Measurements from ENCODE around the gene PTPRN2.

The PTPRN2 gene

DNA sequence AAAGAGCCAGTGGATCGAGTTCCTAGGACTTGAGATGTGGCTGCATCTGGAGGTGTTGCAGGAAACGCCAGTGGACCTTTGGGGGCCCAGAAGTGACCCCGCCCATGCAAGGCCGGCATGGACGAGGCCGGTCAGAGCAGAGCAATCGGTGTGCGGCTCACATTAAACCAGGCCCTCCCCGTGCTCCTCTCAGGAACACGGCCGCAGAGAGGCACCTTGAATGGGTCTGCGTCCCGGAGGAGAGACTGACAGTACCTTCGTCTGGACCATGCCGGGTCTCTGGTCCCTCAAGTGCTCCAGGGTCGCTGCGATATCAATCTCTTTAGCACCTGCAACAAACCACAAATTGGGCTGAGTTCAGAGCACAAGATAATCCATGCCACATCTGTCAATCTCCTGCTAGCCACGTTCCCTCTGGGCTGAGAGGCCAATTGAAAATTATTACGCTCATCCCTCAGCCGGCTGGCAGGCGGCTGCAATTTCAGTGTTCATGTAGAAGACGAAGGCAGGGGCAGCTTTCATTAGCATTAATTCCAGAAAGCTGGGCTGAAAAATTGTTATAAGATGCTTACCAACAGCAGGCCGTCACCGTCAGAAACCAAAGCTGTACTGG lies 1038.8 kb downstream of the PTPRN2 start:
- DNase-seq (ENCODE audit: low spot score), result no peak

DNA sequence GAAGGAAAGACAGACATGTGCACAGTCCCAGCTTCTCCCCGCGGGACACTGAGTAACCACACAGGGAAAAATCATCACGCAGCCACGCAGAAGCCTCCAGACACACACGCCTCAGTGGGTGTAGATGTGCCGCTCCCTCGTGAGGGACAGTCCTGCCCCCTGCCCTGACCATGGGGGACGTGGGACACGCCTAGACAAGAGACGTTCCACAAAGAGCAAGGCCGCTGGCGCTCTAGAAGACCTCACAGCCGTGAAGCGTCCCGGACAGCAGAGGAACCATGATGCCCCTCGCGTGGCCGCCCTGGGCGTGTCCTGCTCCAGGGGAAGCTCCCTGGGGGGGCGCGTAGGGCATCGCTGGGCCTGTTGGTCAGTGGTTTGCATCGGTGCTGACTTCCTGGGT lies 1040.0 kb downstream of the PTPRN2 start:
- no peak for DNase-seq (ENCODE audit: low spot score)

DNA sequence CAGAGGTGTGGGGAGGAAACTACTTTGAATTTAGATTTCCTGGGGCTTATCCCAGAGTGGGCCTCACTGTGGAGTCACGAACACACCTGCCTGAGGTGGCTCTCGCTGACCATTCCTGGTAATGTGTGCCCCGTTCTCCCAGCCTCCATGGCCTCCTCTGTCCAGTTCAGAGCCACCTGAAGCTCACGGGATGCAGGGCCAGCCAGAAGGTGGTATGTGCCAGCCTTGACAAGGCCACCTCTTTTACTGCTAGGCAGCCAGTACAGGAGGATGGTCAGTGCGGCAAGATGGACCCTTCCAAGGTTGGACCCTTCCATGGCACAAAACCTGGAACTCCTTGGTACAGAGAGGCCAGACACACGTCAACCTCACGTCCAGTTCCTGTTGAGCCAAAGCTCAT lies 1040.5 kb downstream of the PTPRN2 start:
- DNase-seq (ENCODE audit: low spot score), result no peak

DNA sequence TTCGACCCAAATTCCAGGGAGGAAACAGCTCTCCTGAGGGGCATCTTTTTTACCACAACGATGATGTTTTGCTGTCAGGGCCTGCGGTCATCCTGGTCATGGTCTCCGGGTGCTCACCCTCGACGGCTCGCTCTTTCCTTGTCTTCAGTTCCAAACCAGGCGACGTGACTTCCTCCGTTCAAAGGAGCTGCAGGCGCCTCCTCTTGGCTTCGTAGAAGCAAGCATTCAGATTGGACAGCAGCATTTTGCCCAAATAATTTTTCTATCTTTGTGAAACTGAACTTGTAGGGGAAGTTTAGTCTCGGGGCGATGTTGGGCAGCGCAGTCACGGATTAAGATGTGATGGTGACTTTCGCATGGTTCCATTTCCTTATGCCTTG lies 1042.0 kb downstream of the PTPRN2 start:
- DNase-seq (ENCODE audit: low spot score), result no peak

DNA sequence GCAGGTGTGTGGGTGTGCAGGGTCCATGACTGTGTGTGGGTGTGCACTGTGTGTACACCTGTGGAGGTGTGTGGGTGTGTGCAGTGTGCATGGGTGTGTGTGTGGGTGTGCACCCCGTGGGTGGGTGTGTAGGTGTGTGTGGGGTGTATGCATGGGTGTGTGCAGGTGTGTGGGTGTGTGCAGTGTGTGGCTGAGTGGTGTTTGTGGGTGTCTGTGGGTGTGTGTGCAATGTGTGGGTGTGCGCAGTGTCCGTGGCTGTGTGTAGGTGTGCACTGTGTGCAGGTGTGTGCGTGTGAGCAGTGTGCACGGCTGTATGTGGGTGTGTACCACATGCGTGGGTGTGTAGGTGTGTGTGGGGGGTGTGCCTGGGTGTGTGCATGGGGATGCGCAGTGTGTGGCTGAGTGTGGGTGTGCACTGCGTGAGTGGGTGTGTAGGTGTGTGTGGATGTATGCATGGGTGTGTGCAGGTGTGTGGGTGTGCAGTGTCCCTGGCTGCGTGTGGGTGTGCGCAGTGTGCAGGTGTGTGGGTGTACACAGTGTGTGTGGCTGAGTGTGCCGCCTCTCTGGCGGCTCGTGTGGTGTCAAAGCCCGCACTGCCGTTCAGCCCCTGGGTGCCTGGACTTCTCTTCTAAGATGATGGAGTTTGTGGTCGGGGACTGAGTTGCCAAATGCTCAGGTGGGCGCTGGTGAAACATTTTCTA lies 1042.5 kb downstream of the PTPRN2 start:
- DNase-seq (ENCODE audit: low spot score), result no peak

DNA sequence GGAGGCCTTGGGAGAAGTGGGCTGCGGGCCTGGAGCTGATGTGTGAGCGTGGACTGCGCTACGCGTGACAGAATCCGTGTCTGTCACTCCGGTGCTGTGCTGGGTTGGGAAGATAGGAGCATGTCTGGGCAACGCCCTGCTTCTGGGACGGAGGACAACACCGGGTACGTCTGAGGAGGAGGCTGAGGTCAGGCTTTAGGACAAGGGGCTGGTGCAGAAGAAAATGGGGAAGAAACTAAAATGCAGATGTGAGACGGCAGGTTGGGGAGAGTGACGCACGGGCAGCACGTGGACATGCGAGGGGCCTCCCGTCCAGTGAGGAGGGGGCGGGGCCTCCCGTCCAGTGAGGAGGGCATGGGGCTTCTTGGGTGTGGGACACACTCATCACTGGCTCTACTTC lies 1043.4 kb downstream of the PTPRN2 start:
- DNase-seq (ENCODE audit: low spot score), result no peak

DNA sequence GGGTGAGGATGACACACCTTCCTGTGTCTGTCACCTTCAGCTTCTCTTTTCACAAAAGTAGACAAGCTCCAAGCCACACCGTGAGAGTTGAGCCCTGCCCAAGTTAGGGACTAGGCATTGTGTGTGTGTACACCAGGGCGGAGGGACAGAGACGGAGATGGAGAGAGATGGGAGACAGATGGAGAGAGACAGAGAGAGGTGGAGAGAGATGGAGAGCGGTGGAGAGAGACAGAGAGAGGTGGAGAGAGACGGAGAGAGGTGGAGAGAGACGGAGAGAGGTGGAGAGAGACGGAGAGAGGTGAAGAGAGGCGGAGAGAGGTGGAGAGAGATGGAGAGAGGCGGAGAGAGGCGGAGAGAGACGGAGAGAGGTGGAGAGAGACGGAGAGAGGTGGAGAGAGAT lies 1043.8 kb downstream of the PTPRN2 start:
- no peak for DNase-seq (ENCODE audit: low spot score)

DNA sequence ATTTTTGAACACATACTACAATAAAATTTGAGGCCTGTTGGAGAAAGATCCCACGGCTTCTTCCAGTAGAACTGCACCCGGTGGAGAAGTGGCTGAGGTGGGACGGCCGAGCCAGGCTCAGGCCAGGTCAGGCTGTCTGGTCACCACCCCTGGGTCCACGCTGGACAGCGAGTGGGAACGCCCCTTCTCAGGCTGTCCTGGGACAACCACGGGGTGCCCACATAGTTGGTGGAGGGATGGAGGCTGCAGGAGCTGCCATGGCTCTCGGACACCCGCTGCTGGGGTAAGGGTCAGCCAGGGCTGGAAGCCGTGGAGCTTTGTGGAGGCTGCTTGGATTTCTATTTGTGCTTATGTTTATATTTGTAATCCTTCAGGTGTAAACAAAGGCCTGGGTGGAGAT lies 1044.3 kb downstream of the PTPRN2 start:
- no peak for DNase-seq (ENCODE audit: low spot score)

DNA sequence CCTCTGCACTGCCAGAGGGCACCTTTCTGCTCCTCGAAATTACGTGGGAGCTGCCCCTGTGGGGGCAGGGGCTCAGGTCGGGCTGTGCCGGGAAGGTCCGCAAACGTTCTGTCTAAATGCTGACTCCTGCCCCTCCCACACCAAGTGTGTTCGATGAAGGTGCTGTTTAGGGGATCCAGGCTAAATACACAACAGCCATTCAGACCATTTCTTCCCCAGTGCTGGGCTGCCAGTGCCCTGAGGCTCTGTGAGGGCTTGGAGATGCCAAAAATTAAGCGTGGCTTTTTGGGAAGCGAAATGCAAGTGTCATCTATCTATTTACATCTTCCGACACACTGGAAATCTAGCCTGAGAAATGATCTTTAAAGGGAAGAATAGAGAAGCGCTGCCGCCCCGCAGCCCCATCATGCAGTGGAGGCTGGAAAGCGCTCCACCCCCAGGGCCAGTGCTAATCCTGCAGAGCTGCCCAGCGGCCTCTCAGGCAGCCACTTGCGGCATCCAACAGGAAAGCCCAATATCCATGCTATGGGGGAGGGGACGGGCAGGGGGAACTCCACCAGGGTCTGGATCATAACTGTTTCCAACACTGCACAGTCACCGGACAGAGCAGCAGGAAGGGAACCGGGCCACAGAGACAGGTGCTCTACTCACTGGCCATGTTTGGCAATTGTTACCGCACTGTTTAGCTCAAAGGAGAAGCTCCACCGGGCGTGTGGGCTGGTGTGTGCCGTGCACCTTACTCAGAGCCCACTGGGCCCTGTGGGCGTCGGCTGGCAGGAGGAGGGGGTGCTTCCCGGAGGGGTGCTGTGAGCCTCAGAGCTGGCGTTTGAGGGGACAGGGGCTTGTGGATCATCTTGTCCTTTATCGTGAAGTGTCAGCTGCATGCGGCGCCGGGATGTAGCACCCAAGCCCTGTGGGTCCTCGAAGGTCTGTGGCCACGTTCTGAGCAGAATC lies 1045.3 kb downstream of the PTPRN2 start:
- DNase-seq (ENCODE audit: low spot score), result no peak

DNA sequence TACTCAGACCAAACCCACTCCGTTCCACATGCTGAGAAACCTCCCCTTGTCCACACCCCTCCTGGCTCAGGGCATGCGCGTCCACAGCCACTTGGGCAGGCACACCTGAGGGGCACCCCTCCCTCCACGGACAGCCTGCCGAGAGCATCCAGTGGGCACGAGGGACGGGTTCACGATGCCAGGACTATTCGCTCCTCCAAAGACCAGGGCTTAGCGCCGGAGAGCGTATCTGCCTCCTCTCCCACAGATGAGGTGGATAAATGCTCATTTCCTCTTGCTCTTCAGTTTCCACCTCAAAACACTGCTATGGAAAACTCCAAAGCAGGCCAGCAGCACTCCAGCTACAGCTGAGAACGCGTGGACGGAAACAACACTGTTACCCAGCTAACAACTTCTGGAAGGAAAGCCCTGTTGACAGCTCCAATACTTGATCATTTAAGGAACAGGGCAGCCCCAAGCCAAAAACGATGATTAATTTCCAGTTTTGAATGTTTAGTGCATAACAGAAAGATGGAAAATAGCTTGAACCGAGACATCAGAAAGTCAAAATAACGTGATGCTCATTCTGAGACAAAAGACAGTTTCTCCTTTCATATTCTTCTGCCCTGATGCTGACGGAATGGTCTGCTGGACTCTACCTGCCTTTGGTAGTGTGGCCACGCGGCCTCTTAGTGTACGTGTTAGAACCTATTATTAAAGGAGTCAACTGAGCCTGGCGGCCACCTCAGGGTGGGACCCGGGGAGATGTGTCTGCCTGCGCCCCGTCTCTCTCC lies 1046.1 kb downstream of the PTPRN2 start:
- no peak for DNase-seq (ENCODE audit: low spot score)

DNA sequence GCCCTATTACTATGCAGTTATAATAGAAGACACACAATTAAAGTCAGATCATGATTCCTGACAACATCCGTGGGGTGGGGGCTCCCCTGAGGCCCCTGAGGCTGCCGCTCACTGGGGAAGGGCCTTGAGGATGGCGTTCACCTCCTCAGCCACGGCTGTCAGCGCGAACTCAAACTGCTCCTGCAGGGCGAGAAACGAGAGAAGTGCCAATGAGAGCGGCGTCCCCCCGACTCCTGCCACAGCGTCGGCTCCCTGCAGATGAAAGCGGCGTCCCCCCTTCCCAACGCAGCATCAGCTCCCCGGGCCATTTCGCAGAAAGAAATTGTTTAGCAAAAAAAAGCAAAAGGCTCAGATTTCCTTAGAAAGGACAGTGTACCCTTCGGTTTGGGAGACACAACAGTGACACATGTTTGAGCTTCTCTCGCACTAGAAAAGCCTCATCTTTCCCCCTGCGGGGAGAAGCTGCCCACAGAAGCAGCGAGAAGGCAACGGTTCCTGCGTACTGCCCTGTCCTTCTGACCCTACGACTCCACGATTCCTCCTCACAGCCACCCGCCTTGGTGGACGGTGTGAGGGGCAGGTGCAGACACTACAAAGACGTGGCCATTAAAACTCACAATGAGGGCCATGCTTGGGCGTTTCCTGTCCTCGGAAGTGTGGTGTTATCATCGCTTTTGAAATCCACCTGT lies 1046.9 kb downstream of the PTPRN2 start:
- DNase-seq (ENCODE audit: low spot score), result no peak

DNA sequence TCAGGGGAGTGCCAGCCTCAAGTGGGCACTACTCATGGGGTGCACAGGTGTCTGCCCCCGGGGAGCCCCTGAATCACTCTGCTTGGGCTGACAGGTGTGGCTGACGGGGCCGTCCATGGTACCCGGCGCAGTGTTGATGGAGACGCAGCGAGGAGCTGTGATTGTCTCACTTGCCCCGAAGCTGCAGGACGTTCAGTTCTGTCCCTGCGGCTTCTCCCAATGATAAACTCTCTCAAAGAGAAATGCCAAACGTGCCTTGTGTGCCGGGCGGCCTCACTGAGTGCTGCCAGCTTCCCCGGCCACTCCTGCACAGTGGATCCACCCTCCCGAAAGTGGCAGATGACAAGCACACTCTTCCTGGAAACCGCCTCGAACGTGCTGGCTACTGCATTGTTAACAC lies 1047.6 kb downstream of the PTPRN2 start:
- no peak for DNase-seq (ENCODE audit: low spot score)

DNA sequence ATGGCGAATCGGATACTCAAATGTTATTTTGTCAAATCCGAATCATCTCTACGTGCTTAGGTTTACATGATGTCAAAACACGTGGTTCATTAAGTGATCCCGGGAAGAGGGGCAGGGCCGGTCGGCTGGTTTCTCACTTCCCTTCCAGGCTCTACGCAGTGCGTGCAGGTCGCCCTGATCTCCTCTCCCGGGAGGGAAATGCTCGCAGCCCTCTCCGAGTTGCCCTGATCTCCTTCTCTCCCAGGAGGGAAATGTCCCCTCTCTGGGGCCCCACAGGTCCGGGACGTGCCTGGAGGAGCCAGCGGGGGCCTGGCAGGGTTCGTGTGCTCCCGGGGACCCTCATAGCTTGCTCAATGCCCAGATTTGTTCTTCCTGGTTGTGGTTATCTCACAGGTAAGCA lies 1048.1 kb downstream of the PTPRN2 start:
- DNase-seq (ENCODE audit: low spot score), result no peak

DNA sequence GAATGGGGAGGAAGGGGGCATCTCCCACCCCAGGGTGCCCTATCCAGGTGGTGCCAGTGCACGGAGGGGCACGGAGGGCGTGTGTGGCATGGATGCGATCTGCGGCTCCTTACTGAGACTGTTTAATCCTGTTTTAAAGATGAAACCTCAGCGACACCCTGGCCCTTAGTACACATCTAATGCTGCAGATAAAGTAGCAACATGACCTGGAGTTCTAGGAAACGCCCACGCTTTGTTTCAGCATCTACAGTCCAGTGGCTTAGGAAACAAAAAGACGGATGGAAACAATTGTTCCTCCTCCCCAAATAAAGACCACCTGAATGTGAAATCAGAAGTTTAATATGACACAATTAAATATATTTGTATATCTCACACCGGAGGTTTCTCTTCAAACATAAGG lies 1048.9 kb downstream of the PTPRN2 start:
- DNase-seq (ENCODE audit: low spot score), result no peak

DNA sequence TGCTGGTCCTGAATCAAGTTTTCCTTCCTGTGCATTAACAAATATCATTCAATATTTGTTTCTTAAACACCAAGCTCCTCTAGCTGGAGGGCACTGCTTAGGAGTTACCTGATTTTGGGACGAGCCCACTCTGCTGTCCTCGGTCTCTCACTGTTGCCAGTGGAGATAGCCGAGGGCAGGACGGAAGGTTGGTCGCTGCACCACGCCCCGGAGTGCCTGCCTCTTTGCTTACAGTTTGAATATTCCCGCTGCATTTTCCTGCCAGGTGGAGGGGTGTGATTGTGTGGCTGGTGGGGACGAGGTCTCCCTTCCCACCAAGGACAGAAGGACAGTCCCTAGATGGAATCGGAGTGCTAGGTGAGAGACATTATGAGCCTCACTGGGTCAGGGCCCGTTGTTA lies 1049.3 kb downstream of the PTPRN2 start:
- DNase-seq (ENCODE audit: low spot score), result no peak

DNA sequence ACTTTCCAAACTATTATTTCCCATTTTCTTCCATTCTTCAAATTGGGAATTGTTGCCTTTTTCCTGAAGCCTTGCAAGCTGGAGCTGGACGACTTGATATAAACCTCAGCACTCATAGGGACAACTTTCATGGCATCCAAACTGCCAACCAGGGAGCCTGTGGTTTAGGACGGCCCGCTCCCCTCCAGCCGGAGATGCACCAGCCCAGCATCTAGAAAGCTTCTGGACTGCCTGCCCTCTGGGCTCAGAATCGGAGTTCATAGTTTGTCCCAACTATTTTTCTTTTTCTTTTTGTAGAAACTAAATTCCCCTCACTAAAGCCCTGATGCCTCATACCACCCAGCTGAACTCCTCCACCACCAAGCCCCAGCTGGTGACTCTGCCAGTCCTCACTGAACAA lies 1050.6 kb downstream of the PTPRN2 start:
- no peak for DNase-seq (ENCODE audit: low spot score)

DNA sequence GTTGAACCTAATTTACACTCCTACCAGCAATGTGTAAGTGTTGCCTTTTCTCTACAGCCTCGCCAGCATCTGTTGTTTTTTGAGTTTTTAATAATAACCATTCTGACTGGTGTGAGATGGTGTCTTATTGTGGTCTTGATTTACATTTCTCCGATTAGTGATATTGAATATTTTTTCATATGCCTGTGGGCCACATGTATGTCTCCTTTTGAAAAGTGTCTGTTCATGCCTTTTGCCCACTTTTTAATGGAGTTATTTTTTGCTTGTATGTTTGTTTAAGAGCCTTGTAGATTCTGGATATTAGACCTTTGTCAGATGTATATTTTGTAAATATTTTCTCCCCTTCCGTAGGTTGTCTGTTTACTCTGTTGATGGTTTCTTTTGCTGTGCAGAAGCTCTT lies 1055.6 kb downstream of the PTPRN2 start:
- DNase-seq (ENCODE audit: low spot score), result no peak

DNA sequence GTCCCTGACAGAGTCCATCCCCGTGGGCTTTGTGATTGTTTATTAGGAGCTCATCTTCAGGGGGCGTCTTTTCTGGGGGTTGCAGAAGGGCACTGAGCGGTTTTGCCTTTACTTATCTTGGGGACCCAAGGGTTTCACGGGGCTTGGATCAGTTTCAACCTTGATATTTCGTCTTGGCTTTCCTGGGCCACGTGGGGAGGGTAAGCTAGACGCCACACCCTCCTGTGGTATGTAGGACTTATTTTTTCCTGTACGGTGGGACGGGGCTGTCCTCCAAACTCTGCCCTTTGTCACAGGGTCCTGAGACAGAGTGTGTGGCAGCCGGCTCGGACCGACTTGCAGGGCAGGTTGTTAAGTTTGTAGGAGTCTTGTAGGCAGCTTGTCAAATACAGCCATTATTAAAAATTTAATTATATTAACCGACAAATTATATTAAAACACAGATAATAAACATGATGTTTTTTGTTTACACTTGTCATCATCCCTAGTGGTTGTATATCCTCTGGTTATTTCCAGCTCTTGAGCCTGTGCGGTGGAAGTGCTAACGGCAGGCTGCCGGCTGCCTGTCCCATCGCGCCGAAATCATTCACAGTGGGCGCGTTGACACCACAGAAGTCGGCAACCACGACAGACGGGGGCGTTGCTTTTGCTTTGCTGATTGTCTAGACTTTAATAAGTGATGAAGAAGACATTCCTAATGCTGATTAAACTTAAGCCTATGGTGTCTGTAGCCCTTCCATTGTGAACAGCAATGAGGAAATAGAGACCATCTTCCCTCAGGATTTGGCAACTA lies 1057.7 kb downstream of the PTPRN2 start:
- no peak for DNase-seq (ENCODE audit: low spot score)

DNA sequence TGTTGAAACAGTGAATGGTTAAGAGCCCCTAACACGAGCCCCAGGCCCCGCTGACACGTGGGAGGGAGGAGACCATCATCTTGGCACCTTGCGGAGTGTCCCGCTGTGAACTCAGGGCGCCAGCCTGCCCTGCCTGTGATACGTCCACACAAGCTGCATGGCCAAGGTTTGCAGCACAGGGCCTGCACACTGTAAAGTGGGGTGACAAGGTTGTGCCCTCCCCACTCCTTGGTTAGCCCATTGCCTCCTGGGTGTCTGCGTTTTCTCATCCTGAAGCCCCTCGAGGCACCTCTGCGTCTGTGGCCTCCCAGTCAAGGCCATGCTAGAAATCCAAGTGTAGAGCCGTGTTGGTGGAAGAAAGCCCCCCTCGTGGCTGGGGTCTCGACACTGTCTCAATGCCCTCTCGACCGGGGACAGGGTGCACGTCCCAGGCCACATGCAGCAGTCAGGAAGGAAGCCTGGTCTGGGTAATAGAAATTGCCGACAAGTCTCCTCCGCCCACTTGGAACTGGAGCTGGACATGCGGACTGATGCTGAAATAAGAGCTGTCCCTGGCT lies 1058.8 kb downstream of the PTPRN2 start:
- DNase-seq (ENCODE audit: low spot score), result no peak

DNA sequence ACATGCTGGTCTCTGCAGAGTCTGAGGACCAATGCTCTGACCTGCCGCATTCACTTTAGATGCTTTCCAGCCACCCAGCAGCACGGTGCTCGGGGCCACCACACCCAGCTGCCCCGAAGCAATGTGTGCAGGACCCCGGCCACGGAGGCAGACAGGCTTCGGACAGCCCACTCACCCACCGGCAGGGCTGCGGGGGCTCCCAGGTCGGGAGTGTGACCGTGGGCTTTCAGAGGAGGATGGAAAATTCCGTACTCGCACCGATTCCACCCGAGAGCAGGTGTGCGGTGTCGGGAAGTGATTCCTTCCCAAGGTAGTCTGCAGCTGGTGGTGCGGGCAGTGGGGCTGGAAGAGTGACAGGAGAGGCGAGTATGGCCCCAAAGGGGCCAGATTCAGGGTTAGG lies 1059.9 kb downstream of the PTPRN2 start:
- DNase-seq (ENCODE audit: low spot score), result no peak
